Daoy (cell line): ENCODE data around the gene ODAD2. TPM values are rescaled to one million over a fixed set of nuclear protein-coding genes. Genes with fewer than 3 reads are reported as not detected.

ENCODE experiments used
- DNase-seq: peaks from one replicate; pipeline ENCODE4 v3.0.0-alpha.2; 2015; ENCODE audit warnings: low read depth
- total RNA-seq: library from RNA; depleted of rRNA; stranded (reverse); fragments of >200 nt; shearing (Covaris generic); gene quantifications from 2 replicates; pipeline ENCODE4 v1.2.3, GENCODE V29; 2014

ODAD2 gene
- total RNA-seq, 1 experiment from 2014 or later: 1.9 TPM

DNA sequence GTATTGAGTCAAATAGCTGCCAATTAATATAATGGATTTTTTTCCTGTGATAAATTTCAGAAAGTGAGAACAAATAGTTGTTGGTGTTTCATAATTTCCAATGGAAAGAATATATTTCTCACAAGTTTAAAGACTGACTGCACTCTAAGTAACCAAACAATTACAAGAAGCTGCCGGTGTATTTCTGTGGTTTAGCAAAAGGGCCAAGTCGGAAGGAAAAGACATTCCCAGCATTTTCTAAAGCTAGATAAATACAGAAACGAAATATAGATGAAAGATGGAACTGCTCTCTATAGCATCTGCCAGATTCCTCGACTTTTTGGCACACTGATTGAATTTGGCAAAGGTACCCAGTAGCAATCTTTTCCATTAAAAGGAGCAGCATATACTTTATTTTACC, 160.5 kb downstream of the ODAD2 start:
- DNase-seq: no peak

- DNase-seq: no peak
Measured at GRCh38 chr10:27834476-27834875, 164.4 kb downstream of the ODAD2 start.

DNA sequence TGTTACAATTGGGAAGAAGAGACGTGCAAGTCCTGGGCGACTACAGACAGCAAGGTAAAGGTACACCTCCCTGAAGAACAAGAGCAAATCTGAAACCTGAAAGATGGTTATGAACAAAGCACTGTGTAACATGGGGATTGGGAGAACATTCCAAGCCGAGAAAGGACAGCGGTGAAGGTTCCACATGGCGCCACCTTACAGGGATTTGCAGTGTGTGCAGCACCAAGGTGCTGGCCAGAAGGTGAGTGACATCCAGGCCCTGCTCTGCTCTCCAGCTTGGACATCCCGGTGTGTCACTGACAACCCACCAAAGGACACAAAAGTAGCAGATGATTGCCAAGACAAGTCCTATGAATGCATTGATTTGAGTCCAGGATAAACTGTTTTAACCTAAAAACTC, 165.1 kb downstream of the ODAD2 start:
- no peak for DNase-seq

GRCh38 chr10:27832826-27833225, 166.1 kb downstream of the ODAD2 start:
- DNase-seq: no peak

DNA sequence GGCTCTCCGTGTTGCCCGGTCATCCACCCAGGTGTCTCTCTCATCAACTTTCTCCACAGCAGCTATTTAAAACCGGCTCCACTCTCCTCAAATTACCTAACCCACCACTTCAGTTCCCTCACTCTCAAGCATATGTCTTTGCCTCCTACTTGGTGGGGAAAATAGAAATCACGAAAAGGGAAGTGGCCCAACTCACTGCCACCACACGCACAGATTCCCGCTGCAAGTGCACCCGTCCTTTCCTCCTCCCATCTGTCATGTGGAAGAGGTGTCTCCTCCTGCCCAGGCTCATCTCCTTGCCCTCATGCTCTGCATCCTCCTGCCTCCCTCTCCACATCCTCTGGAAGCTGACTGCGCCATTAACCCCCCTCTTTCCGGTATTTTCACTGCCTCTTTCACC, 172.5 kb downstream of the ODAD2 start:
- DNase-seq: no peak

- DNase-seq: peak; percentile 29
Measured at GRCh38 chr10:27822301-27822700, 176.6 kb downstream of the ODAD2 start.

- DNase-seq: no peak
Measured at GRCh38 chr10:27820637-27821036, 178.2 kb downstream of the ODAD2 start.

DNA sequence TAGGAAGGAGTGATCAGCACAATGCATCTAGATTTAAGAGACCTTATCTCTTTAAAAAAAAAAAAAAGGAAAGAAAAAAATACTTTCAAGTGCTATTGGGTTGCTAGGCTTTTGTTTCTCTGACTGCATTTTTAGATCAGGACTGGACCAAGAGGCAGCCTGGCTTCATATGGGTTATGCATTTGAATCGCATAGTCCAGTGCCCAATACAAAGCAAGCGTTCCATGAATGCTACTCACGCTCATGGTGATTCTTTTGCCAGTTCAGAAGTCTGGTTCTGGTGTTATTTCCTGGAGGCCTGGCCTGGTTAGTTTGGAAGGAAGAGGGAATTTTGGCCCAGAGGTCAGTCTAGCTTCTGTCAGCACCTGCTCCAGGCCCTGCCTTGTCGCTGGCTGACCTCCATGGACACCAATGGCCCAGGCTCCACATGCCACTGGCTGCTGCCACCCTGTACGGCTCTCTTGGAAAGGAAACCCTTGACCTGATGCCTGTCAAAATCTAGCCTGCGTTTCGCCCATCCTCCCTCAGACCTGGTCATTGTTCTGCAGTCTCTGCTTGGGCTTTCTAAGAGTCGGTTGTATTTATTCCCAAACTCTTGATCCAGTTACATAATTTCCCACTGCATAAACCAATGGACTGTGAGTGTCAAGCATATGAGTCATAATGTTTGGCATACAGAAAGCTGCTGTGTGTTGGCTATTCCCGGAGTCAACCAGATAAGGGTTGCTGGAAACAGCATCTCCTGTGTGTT, 178.9 kb downstream of the ODAD2 start:
- DNase-seq: peak; percentile 37

GRCh38 chr10:27816320-27816719, 182.6 kb downstream of the ODAD2 start:
- no peak for DNase-seq

DNA sequence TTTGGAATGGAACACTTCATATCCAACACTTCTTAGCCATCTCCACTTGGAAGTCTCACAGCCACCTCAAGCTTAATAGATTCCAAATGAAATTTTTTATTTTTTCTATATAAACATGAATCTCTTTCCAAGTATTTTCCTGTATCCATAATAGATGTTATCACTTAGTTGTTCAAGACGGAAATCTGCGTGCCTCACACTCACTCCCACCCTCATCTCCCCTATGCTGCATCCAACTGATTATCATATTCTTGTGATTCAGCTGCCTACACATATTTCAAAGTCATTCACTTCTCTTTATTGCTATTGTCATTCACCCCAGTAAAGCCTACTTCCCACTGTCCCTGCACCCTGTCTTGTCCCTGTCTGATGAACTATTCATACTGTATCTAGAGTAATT, 183.0 kb downstream of the ODAD2 start:
- no peak for DNase-seq

DNA sequence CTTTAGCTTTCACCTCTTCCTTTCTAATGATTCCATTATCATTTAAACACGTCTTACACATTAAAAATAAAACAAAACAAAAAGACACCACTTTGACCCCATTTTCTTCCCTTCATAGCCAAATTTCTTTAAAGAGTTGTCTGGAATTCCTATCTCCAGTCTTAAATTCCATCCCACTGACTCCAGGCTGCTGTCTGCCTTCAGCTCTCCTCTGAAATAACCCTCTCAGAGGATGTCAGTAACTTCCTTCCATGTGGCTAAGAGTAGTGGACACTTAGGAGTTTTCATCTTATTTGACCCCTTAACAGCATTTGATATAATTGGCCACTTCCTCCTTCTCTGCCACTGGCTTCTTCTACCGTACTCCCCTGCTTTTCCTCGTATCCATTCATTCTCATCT, 183.6 kb downstream of the ODAD2 start:
- no peak for DNase-seq

GRCh38 chr10:27805180-27805579, 193.7 kb downstream of the ODAD2 start:
- DNase-seq: no peak

- no peak for DNase-seq
Measured at GRCh38 chr10:27804136-27804535, 194.7 kb downstream of the ODAD2 start.

DNA sequence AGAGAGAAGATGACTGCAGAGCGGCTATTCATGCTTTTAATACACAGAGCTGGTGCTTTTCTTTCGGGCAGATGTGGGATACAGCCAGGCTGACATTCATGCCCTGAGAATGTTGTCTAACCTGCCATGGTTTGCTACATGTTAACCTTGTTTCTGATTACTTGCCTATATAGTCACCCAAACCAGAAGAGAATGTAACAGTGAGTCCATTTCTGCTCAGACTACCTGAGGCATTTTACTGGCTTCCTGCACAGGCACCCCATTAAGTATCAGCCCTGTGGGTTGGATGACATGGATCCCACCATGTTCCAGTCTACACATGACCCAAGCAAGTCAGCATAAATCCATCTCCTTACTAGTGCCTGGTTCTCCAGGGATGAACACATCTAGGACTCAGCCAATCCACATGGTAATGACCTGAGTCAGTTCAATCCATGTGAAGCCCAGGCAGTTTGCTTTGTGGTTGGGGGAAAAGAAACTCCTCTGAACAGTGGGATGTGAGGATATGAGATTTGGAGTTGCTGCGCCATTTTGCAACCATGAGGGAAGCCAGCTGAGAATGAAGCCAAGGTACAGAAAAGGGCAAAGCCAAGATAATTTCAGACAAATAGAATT, 197.6 kb downstream of the ODAD2 start:
- DNase-seq: no peak

DNA sequence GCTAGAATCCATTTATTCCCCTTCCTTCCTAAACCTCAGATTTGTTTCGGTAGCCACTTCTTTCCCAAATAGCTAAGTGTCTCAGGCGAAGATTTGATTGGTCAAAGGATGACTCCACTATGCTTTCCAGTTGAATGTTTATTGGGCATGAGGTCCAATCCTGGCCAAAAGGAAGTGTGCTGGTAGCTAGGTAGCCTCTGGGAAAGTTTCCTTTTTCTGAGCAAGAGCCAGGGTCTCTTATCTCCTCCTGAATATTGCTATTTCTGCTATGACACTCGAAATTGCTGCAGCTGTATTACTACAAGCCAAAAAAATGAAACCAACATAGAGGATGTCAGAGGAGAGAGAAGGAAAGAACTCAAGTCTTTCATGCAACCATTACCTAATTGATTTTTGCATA, 199.8 kb downstream of the ODAD2 start:
- no peak for DNase-seq

DNA sequence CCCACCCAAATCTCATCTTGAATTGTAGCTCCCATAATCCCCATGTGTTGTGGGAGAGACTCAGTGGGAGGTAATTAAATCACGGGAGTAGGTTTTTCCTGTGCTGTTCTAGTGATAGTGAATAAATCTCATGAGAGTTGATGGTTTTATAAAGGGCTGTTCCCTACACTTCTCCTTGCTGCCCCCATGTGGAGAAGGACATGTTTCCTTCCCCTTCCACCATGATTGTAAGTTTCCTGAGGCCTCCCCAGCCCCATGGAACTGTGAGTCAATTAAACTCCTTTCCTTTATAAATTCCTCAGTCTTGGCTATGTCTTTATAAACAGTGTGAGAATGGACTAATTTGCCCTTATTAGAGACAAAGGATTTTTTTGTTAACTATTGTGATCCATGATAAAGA, 204.7 kb downstream of the ODAD2 start:
- DNase-seq: peak; percentile 4

DNA sequence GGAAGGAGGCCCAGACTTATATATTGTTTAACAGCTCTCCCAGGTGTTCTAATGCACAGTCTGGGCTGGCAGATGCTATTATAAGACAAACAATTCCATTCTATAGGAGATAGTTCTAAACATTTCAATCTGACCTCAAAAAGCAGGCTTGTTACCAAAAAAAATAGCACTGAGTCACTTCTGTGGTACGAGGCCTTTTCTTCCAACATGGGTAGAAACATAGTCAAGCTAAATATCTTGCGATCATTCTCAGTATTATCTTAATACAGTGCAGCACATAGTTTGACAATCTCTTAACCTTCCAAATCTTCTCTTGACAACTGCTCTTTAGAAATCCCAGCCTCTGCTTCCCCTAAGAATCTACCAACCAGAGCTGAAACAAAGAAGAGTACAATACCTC, 206.7 kb downstream of the ODAD2 start:
- no peak for DNase-seq

GRCh38 chr10:27784272-27784671, 214.6 kb downstream of the ODAD2 start:
- no peak for DNase-seq

DNA sequence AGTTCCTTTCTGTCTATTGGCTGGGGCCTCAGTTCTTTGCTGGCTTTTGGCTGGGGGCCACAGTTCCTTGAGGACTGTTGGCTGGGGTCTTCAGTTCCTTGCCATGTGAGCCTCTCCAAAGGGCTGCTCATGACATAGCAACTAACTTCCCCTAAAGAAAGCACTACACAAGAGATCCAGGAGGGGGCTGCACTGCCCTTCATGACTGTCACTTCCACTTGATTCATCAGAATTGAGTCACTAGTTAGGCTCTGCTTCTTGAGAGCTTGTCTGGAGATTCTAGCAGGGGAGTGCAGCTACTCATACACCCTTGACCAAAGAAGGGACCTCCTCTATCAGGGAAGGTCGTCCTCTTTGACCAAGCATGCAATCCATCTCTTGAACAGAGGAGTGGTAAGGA, 215.2 kb downstream of the ODAD2 start:
- DNase-seq: peak; percentile 44

DNA sequence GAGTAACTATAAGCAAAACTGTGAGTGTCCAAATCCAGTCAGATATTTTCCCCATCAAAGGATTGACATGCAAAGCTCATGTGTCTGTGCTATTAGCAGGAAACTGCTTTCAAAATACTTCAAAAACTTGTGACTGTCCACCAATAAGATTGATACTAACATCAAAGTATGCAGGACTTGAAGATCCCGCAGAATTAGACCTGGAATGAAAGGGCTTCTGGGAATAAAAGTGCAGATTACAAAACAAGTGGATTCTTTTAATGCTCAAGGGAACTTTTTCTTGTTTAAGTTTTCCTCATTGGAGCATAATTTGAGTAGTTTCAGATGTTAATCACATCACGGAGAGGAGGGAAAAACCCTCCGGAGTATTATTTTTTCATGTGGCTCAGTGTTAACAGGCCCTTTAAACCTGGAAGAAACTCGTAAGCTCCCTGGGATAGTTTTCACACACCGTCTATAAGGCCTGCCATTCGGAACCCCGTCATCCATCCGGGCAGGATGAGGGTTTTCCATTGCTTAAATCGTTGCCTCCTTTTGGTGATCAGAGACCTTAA, 219.3 kb downstream of the ODAD2 start:
- no peak for DNase-seq

DNA sequence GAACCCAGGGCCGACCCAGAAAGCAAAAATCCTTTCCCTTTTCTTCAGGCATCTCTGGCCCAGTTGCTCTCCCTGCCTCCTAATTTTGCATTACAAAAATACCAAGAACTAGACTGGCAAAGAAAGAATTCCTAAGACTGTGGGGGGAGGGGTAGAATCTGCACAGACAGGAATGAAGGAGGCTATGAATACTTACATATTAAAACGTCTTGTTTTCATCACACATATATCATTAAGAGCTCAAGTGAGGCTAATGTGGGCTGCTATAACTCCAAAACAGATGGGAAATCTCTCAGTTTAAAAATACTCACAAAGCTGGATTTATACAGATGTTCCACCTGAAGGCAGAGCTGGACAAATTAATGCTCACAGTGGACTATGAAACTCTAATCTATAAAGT, 224.0 kb downstream of the ODAD2 start:
- no peak for DNase-seq

- DNase-seq: no peak
Measured at GRCh38 chr10:27771231-27771630, 227.6 kb downstream of the ODAD2 start.

DNA sequence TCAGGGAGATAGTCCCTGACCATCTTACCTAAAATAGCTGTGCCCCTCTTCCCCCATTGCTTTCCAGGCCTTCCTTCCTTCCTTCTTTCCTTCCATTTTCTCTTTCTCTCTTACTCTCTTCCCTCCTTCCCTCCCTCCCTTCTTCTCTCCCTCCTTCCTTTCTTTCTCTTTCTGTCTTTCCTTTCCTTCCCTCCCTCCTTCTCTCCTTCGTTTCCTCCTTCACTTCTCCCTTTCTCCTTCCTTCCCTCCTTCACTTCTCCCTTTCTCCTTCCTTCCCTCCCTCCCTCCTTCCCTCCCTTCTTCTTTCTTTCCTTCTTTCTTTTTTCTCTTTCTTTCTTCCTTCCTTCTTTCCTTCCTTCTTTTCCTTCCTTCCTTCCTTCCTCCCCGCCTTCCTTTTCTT, 228.7 kb downstream of the ODAD2 start:
- no peak for DNase-seq
